Kidney (tissue), 14 donors: ENCODE measurements around the gene CABS1. TPM values are rescaled to one million over a fixed set of nuclear protein-coding genes. Genes with fewer than 3 reads are reported as not detected.

Source experiments
- DNase-seq, 5 donors: peaks; one replicate each; pipeline ENCODE4 v3.0.0-alpha.2; 2013 to 2020
- FAIRE-seq: peaks from 2 replicates; lab custom pipeline; 2012; peaks lifted over from hg19 to GRCh38; lab: Jason Lieb, UNC
- H3K27ac ChIP-seq, 2 donors: one replicate each; pipeline ENCODE4 v1.7.0; 2013; ENCODE audit warnings: low read depth in 2 of 2, low read length in 2 of 2, inconsistent platforms in 1 of 2
- H3K27me3 ChIP-seq: one replicate; pipeline ENCODE4 v1.7.1; 2013; ENCODE audit warnings: low read length, inconsistent platforms; ENCODE audit not compliant: control insufficient read depth, insufficient read depth
- H3K36me3 ChIP-seq, 3 donors: one replicate each; pipeline versions ENCODE4 v1.7.0 to v1.7.1; 2013; ENCODE audit warnings: low read length in 3 of 3, control low read depth in 1 of 3, inconsistent platforms in 1 of 3; ENCODE audit not compliant: insufficient read depth in 3 of 3, control insufficient read depth in 2 of 3
- H3K4me1 ChIP-seq, 3 donors: one replicate each; pipeline versions ENCODE4 v1.7.0 to v1.7.1; 2013; ENCODE audit warnings: low read length in 3 of 3, inconsistent platforms in 1 of 3, low read depth in 1 of 3; ENCODE audit not compliant: control insufficient read depth in 2 of 3, insufficient read depth in 2 of 3
- H3K4me3 ChIP-seq, 3 donors: one replicate each; pipeline versions ENCODE4 v1.7.0 to v1.8.1; 2013; ENCODE audit warnings: low read length in 3 of 3, control low read depth in 1 of 3, inconsistent platforms in 1 of 3
- H3K9ac ChIP-seq, 3 donors: one replicate each; pipeline versions ENCODE4 v1.7.0 to v1.7.1; 2013; ENCODE audit warnings: low read length in 3 of 3, control low read depth in 1 of 3, inconsistent platforms in 1 of 3
- H3K9me3 ChIP-seq, 3 donors: one replicate each; pipeline versions ENCODE4 v1.7.0 to v1.7.1; 2013; ENCODE audit warnings: low read length in 3 of 3, control low read depth in 1 of 3, inconsistent platforms in 1 of 3; ENCODE audit not compliant: control insufficient read depth in 2 of 3, insufficient read depth in 1 of 3
- intact Hi-C: fragments of 100-400 bp; cut with DNase I; formaldehyde crosslinking; loops from one replicate; pipeline ENCODE4 v1.11.1; 2022
- polyA plus RNA-seq: library from polyadenylated mRNA; stranded (reverse); fragments of 350-450 nt; fragmentation: Illumina TruSeq; extraction: RNeasy Lipid Tissue Mini Kit (QIAGEN cat#74804); gene quantifications from one replicate; pipeline ENCODE4 v1.2.3, GENCODE V29; 2014; ENCODE audit warnings: low read depth, low replicate concordance; ENCODE audit not compliant: insufficient read depth
- total RNA-seq: library from RNA; stranded (reverse); fragmentation: NEBNext Ultra II Directional; extraction: Animal tissue kit (Norgen Biotek cat#: 25700); gene quantifications from one replicate; pipeline ENCODE4 v1.2.1, GENCODE V29; 2021
- TF ChIP-seq, protein P1 (sequence below): IDR thresholded peaks from 3 replicates; pipeline ENCODE4 v1.5.1; 2012; ENCODE audit warnings: mild to moderate bottlenecking, moderate library complexity, borderline replicate concordance; ENCODE audit not compliant: insufficient read depth; ENCODE audit errors: extremely low read depth
- donor health status: control.
- donor health status: control.
- donor health status: control.
- donor health status: control.
- donor health status: control.
- donor health status: DM: yes; HTN: yes; CAD: no.
- donor health status: Normal renal cell carcinoma (clear cell type).

The CABS1 gene
- total and polyA plus RNA-seq, 2 donors from 2014 or later = not detected

DNA sequence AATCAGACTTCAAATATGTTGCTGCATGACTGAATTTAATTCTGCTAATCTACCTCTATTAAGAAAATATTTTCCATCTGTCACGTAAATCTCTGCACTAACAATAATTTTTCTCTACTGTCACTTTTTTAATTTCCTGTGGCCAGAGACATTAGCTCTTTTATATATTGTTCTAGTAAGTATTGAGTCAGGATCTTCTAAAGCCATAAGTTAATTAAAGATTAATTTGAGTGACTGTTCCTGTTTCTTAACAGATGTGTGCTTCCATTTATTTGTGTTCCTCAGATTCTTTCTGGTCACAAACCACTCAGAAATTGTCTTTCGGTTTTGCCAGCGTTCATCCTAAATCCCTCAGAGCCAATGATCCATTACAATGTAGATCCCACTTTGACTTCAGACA lies 45.8 kb downstream of the CABS1 start:
- Histone ChIP-seq H3K4me3 (no peak overlapping the region), H3K4me1 (no peaks in the 10 kb centered on the region), H3K27me3 (no peaks in the 10 kb centered on the region), H3K36me3 (no peaks in the 10 kb centered on the region), H3K27ac (no peak overlapping the region), H3K9ac (no peak overlapping the region), H3K9me3 (no peaks in the 10 kb centered on the region)
- TF ChIP-seq, protein P1, sequence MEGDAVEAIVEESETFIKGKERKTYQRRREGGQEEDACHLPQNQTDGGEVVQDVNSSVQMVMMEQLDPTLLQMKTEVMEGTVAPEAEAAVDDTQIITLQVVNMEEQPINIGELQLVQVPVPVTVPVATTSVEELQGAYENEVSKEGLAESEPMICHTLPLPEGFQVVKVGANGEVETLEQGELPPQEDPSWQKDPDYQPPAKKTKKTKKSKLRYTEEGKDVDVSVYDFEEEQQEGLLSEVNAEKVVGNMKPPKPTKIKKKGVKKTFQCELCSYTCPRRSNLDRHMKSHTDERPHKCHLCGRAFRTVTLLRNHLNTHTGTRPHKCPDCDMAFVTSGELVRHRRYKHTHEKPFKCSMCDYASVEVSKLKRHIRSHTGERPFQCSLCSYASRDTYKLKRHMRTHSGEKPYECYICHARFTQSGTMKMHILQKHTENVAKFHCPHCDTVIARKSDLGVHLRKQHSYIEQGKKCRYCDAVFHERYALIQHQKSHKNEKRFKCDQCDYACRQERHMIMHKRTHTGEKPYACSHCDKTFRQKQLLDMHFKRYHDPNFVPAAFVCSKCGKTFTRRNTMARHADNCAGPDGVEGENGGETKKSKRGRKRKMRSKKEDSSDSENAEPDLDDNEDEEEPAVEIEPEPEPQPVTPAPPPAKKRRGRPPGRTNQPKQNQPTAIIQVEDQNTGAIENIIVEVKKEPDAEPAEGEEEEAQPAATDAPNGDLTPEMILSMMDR = no peak
- intact Hi-C loops = no loop called here
- no peak for FAIRE-seq
- peak in 2 of 5 donors; percentile 10 to 16 for DNase-seq

DNA sequence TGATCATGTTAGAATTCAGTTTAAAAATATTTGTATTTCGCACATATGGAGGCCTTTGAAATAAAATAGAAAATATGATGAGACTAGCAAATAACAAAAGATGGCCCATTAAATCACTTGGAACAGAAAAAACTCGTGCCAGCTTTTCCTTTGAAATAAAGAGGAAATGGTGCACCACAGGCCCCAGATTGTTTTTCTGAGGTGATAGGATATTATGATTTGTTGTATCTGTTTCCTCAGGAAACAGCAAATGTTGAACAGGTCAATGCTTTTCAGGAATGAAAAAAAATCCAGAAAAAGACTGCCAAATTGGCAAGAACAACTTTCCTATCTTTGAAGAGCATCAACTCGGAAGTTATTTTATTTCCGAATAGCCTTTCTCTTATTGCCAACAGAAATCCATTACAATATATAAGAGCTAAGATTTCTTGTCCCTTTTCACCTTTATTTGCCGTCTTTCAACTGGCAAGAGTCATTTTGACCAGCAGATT lies 48.0 kb downstream of the CABS1 start, which contains the start of gene SMR3B:
SMR3B (plus strand) TSS at position 441 of the 491 bp plus-strand sequence. CDS start 1,380 bp downstream, outside the sequence.
- Histone ChIP-seq H3K4me1 (no peaks in the 10 kb centered on the region), H3K4me3 (no peak within 1 kb of the TSS), H3K27ac (no peak within 1 kb of the TSS), H3K9me3 (no peaks in the 10 kb centered on the region), H3K9ac (no peak within 1 kb of the TSS), H3K27me3 (no peaks in the 10 kb centered on the region), H3K36me3 (no peaks in the 10 kb centered on the region)
- intact Hi-C loops = no loop called here
- DNase-seq (no peak), FAIRE-seq (no peak)
- TF ChIP-seq, protein P1 = no peak

Other genes starting within 250 kb of the CABS1 start
- not detected for gene PRR27, start 180.7 kb upstream of the CABS1 start, total RNA-seq
- gene PRR27, start 180.7 kb upstream of the CABS1 start, polyA plus RNA-seq = not detected
- gene ODAM, start 139.3 kb upstream of the CABS1 start, total RNA-seq = not detected
- 4.0 TPM for gene ODAM, start 139.3 kb upstream of the CABS1 start, polyA plus RNA-seq
- 0.50 TPM for gene FDCSP, start 108.9 kb upstream of the CABS1 start, total RNA-seq
- not detected for gene FDCSP, start 108.9 kb upstream of the CABS1 start, polyA plus RNA-seq
- gene CSN3, start 92.4 kb upstream of the CABS1 start, total RNA-seq = not detected
- not detected for gene CSN3, start 92.4 kb upstream of the CABS1 start, polyA plus RNA-seq
- gene SMR3A, start 25.8 kb downstream of the CABS1 start, total RNA-seq = not detected
- not detected for gene SMR3A, start 25.8 kb downstream of the CABS1 start, polyA plus RNA-seq
- gene SMR3B, start 48.1 kb downstream of the CABS1 start, total RNA-seq = not detected
- gene SMR3B, start 48.1 kb downstream of the CABS1 start, polyA plus RNA-seq = not detected
- not detected for gene OPRPN, start 63.0 kb downstream of the CABS1 start, total RNA-seq
- gene OPRPN, start 63.0 kb downstream of the CABS1 start, polyA plus RNA-seq = not detected
- not detected for gene MUC7, start 137.2 kb downstream of the CABS1 start, total RNA-seq
- not detected for gene MUC7, start 137.2 kb downstream of the CABS1 start, polyA plus RNA-seq
- not detected for gene AMTN, start 183.6 kb downstream of the CABS1 start, total RNA-seq
- gene AMTN, start 183.6 kb downstream of the CABS1 start, polyA plus RNA-seq = not detected